Hematopoietic multipotent progenitor cell treated with erythropoietin and hydrocortisone succinate and interleukin-3 and kit ligand, for 4 days (in vitro differentiated cells): ENCODE data around the gene CT45A8.
"Not testable (repeated sequence)": the region's sequence is repeated elsewhere in the genome, so short reads cannot be mapped to it uniquely, and the experiment has no call there.

ENCODE experiments used
- DNase-seq: peaks from one replicate; pipeline ENCODE4 v3.0.0-alpha.2; 2015

The CT45A8 gene

GRCh38 chrX:135854438-135854837 lies at the start of gene CT45A8:
CT45A8 (minus strand) TSS chrX:135854538; CDS start chrX:135850783, 3,755 bp downstream.
- DNase-seq, result not testable (repeated sequence)

GRCh38 chrX:135893294-135893817 lies 39.0 kb upstream of the CT45A8 start, which contains the start of the genes CT45A10 and SAGE1:
CT45A10 (minus strand) TSS chrX:135893444; CDS start chrX:135885344, 8,100 bp downstream.
SAGE1 (plus strand) TSS chrX:135893716; CDS start chrX:135896243, 2,527 bp downstream.
- no peak for DNase-seq

GRCh38 chrX:135892781-135893180 lies 38.4 kb upstream of the CT45A8 start:
- no peak for DNase-seq

- no peak for DNase-seq
Observed at GRCh38 chrX:135890087-135890585, 35.8 kb upstream of the CT45A8 start.

GRCh38 chrX:135888976-135889375 lies 34.6 kb upstream of the CT45A8 start:
- peak; percentile 30 for DNase-seq

- DNase-seq, result not testable (repeated sequence)
Observed at GRCh38 chrX:135888230-135888629, 33.9 kb upstream of the CT45A8 start.

- DNase-seq, result peak; percentile 9
Observed at GRCh38 chrX:135882741-135883140, 28.4 kb upstream of the CT45A8 start.

- DNase-seq, result not testable (repeated sequence)
Observed at GRCh38 chrX:135871712-135872111, 17.4 kb upstream of the CT45A8 start, which contains the start of gene CT45A9. CT45A9 (minus strand) TSS chrX:135871812; CDS start chrX:135868061, 3,751 bp downstream.

- not testable (repeated sequence) for DNase-seq
Observed at GRCh38 chrX:135837180-135837579, 17.2 kb downstream of the CT45A8 start, which contains the start of gene CT45A7. CT45A7 (minus strand) TSS chrX:135837280; CDS start chrX:135833533, 3,747 bp downstream.

- not testable (repeated sequence) for DNase-seq
Observed at GRCh38 chrX:135819912-135820311, 34.4 kb downstream of the CT45A8 start, which contains the start of gene CT45A2. CT45A2 (minus strand) TSS chrX:135820012; CDS start chrX:135816265, 3,747 bp downstream.

- DNase-seq, result not testable (repeated sequence)
Observed at GRCh38 chrX:135802687-135803086, 51.7 kb downstream of the CT45A8 start, which contains the start of gene CT45A6. CT45A6 (minus strand) TSS chrX:135802787; CDS start chrX:135798993, 3,794 bp downstream.
